22Rv1 (cell line): ENCODE measurements around the gene FAM210A.

ENCODE experiments used
- ZFX ChIP-seq: fragments of 450-650 bp; IDR thresholded peaks from 2 replicates; pipeline ENCODE4 v1.6.1; 2017; ENCODE audit warnings: antibody characterized with exemption, borderline replicate concordance
- TF ChIP-seq, protein P1 (sequence below): fragments of 450-650 bp; IDR thresholded peaks from 2 replicates; pipeline ENCODE4 v1.5.1; 2017; ENCODE audit warnings: mild to moderate bottlenecking

DNA sequence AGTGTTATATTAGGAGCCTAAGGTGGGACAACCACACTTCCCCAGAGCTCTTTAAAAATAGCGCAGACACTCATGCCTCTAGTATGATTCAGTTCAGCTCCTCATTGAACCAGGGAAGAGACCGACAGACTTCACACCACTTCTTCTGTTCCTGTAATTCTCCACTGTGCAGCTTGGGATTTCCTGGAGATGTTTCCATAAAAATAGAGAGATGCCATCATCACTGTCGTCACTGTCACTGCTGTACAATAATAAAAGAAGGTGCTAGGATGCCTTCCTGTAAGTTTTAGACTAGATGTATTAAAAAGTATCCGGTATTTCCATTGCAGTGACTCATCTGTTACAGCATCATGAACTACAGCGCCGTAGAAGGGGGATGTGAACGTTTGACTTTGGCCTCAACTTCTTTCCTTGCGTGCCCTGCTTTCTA is 110.9 kb downstream of the FAM210A start:
- TF ChIP-seq, protein P1, sequence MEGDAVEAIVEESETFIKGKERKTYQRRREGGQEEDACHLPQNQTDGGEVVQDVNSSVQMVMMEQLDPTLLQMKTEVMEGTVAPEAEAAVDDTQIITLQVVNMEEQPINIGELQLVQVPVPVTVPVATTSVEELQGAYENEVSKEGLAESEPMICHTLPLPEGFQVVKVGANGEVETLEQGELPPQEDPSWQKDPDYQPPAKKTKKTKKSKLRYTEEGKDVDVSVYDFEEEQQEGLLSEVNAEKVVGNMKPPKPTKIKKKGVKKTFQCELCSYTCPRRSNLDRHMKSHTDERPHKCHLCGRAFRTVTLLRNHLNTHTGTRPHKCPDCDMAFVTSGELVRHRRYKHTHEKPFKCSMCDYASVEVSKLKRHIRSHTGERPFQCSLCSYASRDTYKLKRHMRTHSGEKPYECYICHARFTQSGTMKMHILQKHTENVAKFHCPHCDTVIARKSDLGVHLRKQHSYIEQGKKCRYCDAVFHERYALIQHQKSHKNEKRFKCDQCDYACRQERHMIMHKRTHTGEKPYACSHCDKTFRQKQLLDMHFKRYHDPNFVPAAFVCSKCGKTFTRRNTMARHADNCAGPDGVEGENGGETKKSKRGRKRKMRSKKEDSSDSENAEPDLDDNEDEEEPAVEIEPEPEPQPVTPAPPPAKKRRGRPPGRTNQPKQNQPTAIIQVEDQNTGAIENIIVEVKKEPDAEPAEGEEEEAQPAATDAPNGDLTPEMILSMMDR: no peak
- TF ChIP-seq ZFX: no peak
